Suprapubic skin (tissue), 4 donors: ENCODE results near the gene JMY. TPM values are rescaled to one million over a fixed set of nuclear protein-coding genes. Genes with fewer than 3 reads are reported as not detected.

Experiments used
- DNase-seq, 2 donors: peaks; one replicate each; pipeline ENCODE4 v3.0.0-alpha.2; 2019; ENCODE audit warnings: low spot score in 2 of 2
- H3K27ac ChIP-seq: fragments of 200-600 bp; sonication (generic); one replicate; pipeline ENCODE4 v1.5.1; 2019
- H3K27me3 ChIP-seq: fragments of 200-600 bp; sonication (generic); one replicate; pipeline ENCODE4 v1.5.1; 2019
- H3K36me3 ChIP-seq: fragments of 200-600 bp; sonication (generic); one replicate; pipeline ENCODE4 v1.5.1; 2019
- H3K4me1 ChIP-seq: fragments of 200-600 bp; sonication (generic); one replicate; pipeline ENCODE4 v1.5.1; 2019
- H3K4me3 ChIP-seq: fragments of 200-600 bp; sonication (generic); one replicate; pipeline ENCODE4 v1.5.1; 2019; ENCODE audit warnings: mild to moderate bottlenecking
- H3K9me3 ChIP-seq: fragments of 200-600 bp; sonication (generic); one replicate; pipeline ENCODE4 v1.5.1; 2019
- CTCF ChIP-seq, 2 donors: fragments of 200-600 bp in 1 of 2; fragments of 450-650 bp in 1 of 2; sonication (generic) in 1 of 2; IDR thresholded peaks; one replicate each; pipeline ENCODE4 v1.5.1; 2016 to 2019; ENCODE audit warnings: antibody characterized with exemption in 2 of 2, mild to moderate bottlenecking in 1 of 2, moderate library complexity in 1 of 2
- EP300 ChIP-seq: sonication (generic); formaldehyde crosslinking; IDR thresholded peaks from one replicate; pipeline ENCODE4 v1.6.1; 2017; ENCODE audit warnings: antibody characterized with exemption
- POLR2A ChIP-seq, 2 donors: fragments of 450-650 bp; IDR thresholded peaks; one replicate each; pipeline ENCODE4 v1.6.1; 2017; ENCODE audit warnings: antibody characterized with exemption in 2 of 2, mild to moderate bottlenecking in 2 of 2, moderate library complexity in 2 of 2
- POLR2AphosphoS5 ChIP-seq, 3 donors: sonication (generic); formaldehyde crosslinking; IDR thresholded peaks; one replicate each; pipeline ENCODE4 v1.6.1; 2017; ENCODE audit warnings: antibody characterized with exemption in 3 of 3
- WGBS: methylation state at CpG from one replicate; pipeline ENCODE4 v1.1.5; 2018; 5-methylcytosine and 5-hydroxymethylcytosine counted together
- total RNA-seq, 4 donors: library from RNA; depleted of rRNA; stranded (reverse); fragments of >200 nt; gene quantifications; one replicate each; pipeline ENCODE4 v1.1.0, GENCODE V29; 2016

The JMY gene
- total RNA-seq, 4 donors from 2014 or later: 17.6 to 34.4 (median 22.0) TPM

- Histone ChIP-seq H3K36me3 (peaks cover 48% of the 10 kb centered on the region), H3K4me1 (peaks cover 6% of the 10 kb centered on the region), H3K27me3 (no peaks in the 10 kb centered on the region), H3K27ac (no peak overlapping the region), H3K4me3 (no peak overlapping the region), H3K9me3 (no peaks in the 10 kb centered on the region)
- no peak for DNase-seq
- WGBS: 55% methylated on average over 1 of the region's 1 CpG
- TF ChIP-seq POLR2A (IDR thresholded peaks at IDR 0.05) (no peak), EP300 (no peak), POLR2AphosphoS5 (IDR thresholded peaks at IDR 0.05) (no peak), CTCF (IDR thresholded peaks at IDR 0.05) (no peak)
Measured at GRCh38 chr5:79305706-79306105, 69.8 kb downstream of the JMY start.

- Histone ChIP-seq H3K4me3 (no peak overlapping the region), H3K9me3 (no peaks in the 10 kb centered on the region), H3K4me1 (no peaks in the 10 kb centered on the region), H3K36me3 (peaks cover 72% of the 10 kb centered on the region), H3K27ac (no peak overlapping the region), H3K27me3 (no peaks in the 10 kb centered on the region)
- no peak for DNase-seq
- TF ChIP-seq CTCF (IDR thresholded peaks at IDR 0.05) (no peak), EP300 (no peak), POLR2AphosphoS5 (IDR thresholded peaks at IDR 0.05) (no peak), POLR2A (IDR thresholded peaks at IDR 0.05) (no peak)
- 94% methylated on average over 3 of the region's 3 CpGs for WGBS
Measured at GRCh38 chr5:79318935-79319614, 83.1 kb downstream of the JMY start.

- Histone ChIP-seq H3K4me3 (no peak overlapping the region), H3K27me3 (no peaks in the 10 kb centered on the region), H3K36me3 (no peaks in the 10 kb centered on the region), H3K27ac (no peak overlapping the region), H3K9me3 (no peaks in the 10 kb centered on the region), H3K4me1 (no peaks in the 10 kb centered on the region)
- no peak for DNase-seq
- WGBS: 82% methylated on average over 4 of the region's 4 CpGs
- no peak for TF ChIP-seq POLR2AphosphoS5 (IDR thresholded peaks at IDR 0.05)
- TF ChIP-seq CTCF (IDR thresholded peaks at IDR 0.05): no peak
- TF ChIP-seq EP300: no peak
- no peak for TF ChIP-seq POLR2A (IDR thresholded peaks at IDR 0.05)
Measured at GRCh38 chr5:79329453-79329852, 93.5 kb downstream of the JMY start.

GRCh38 chr5:79330071-79330470 is 94.1 kb downstream of the JMY start:
- H3K27me3 ChIP-seq: no peaks in the 10 kb centered on the region
- H3K9me3 ChIP-seq: no peaks in the 10 kb centered on the region
- DNase-seq: no peak
- TF ChIP-seq CTCF (IDR thresholded peaks at IDR 0.05): no peak
- TF ChIP-seq POLR2A (IDR thresholded peaks at IDR 0.05): no peak
- TF ChIP-seq EP300: no peak
- TF ChIP-seq POLR2AphosphoS5 (IDR thresholded peaks at IDR 0.05): no peak
- 75% methylated on average over 5 of the region's 5 CpGs for WGBS
- no peak overlapping the region for H3K4me3 ChIP-seq
- no peaks in the 10 kb centered on the region for H3K4me1 ChIP-seq
- H3K27ac ChIP-seq: no peak overlapping the region
- H3K36me3 ChIP-seq: no peaks in the 10 kb centered on the region

GRCh38 chr5:79333852-79334557 is 98.1 kb downstream of the JMY start:
- Histone ChIP-seq H3K9me3 (no peaks in the 10 kb centered on the region), H3K4me3 (no peak overlapping the region), H3K4me1 (no peaks in the 10 kb centered on the region), H3K27ac (no peak overlapping the region), H3K27me3 (no peaks in the 10 kb centered on the region), H3K36me3 (no peaks in the 10 kb centered on the region)
- TF ChIP-seq POLR2AphosphoS5 (IDR thresholded peaks at IDR 0.05) (no peak), EP300 (no peak), POLR2A (IDR thresholded peaks at IDR 0.05) (no peak), CTCF (IDR thresholded peaks at IDR 0.05) (no peak)
- DNase-seq: no peak
- WGBS: 80% methylated on average over 10 of the region's 10 CpGs
